NCI-H128 (cell line): Measurements from ENCODE around the gene NHERF2.

Experiments
- DNase-seq: peaks from one replicate; lab custom pipeline; 2025; ENCODE audit not compliant: unreplicated experiment; lab: John Stamatoyannopoulos, UW

NHERF2 gene

DNA sequence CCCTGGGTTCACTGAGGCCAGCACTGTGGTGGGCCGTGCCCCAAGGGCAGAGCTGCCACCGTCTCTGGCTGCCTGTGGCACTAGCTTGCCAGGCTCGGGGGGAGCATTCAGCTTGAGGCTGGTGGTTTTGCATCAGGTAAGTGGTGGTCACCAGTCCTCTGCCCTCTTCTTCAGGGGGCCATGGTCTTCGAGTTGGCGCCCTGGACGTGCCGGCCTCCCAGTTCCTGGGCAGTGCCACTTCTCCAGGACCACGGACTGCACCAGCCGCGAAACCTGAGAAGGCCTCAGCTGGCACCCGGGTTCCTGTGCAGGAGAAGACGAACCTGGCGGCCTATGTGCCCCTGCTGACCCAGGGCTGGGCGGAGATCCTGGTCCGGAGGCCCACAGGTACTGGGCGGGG lies 53.3 kb downstream of the NHERF2 start:
- no peak for DNase-seq

GRCh38 chr16:2081201-2082084 lies 54.7 kb downstream of the NHERF2 start:
- no peak for DNase-seq

- DNase-seq = no peak
Measured at GRCh38 chr16:2082171-2082982, 55.7 kb downstream of the NHERF2 start.

- no peak for DNase-seq
Measured at GRCh38 chr16:2082983-2083364, 56.3 kb downstream of the NHERF2 start.

DNA sequence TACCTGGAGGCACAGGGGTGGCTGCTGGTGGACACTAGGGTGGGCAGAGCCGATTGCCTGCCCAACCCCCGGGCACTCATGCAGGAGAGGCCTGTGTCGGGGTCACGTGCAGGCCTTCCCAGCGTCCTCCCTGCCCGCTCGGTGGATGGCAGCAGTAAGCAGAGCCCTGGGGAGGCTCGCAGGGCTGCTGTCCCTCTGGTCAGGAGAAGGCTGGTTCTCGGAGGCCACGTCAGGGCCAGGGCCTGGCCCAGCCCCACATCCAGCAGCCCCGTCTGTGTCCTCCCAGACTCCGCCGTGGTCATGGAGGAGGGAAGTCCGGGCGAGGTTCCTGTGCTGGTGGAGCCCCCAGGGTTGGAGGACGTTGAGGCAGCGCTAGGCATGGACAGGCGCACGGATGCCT lies 56.7 kb downstream of the NHERF2 start:
- no peak for DNase-seq

DNA sequence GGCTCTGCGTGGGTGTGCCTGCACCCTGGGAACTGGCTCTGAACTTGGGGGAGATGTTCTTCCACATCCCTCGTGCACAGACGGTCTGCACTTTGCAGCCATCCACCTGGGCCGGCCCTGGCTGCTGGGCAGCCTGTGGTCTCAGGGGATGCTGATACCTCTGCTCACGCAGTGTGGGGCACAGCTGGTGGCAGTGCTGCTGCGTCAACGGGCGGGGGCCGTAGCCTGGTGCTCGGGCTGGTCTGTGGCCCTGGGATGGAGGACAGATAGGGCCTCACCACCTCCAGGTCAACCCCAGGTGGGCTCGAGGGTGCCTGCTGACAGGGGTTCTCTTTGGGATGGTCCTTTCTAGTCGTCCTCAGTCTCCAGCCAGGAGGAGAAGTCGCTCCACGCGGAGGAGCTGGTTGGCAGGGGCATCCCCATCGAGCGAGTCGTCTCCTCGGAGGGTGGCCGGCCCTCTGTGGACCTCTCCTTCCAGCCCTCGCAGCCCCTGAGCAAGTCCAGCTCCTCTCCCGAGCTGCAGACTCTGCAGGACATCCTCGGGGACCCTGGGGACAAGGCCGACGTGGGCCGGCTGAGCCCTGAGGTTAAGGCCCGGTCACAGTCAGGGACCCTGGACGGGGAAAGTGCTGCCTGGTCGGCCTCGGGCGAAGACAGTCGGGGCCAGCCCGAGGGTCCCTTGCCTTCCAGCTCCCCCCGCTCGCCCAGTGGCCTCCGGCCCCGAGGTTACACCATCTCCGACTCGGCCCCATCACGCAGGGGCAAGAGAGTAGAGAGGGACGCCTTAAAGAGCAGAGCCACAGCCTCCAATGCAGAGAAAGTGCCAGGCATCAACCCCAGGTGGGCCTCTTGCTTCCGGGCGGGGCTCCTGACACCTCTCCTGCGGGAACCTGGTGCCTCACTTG lies 57.4 kb downstream of the NHERF2 start:
- no peak for DNase-seq

DNA sequence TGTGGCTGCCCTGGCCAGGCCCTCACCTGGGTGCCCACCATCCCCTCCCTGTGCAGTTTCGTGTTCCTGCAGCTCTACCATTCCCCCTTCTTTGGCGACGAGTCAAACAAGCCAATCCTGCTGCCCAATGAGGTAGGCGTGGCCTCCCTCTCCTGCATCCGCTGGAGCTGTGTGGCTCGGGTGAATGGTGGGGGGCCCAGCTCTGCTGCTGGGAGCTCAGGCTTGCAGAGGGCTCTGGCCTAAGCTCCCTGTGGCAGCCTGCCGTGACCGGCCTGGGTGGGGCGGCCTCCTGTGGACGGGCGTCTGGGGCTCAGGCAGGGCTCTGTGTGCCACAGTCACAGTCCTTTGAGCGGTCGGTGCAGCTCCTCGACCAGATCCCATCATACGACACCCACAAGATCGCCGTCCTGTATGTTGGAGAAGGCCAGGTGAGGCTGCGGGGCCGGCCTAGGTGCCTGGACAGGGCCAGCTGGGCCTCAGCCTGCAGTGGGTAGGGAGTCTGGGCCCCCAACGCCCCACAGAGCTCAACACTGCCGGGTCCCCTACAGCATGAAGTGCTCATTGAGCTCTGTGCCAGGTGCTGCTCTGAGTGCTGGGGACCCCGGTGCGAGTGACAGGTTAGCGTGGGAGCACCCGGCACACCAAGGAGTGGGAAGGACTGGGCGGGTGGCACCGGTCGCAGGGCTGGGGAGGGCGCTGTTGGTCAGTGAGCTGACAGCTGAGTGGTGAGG lies 58.4 kb downstream of the NHERF2 start:
- no peak for DNase-seq

DNA sequence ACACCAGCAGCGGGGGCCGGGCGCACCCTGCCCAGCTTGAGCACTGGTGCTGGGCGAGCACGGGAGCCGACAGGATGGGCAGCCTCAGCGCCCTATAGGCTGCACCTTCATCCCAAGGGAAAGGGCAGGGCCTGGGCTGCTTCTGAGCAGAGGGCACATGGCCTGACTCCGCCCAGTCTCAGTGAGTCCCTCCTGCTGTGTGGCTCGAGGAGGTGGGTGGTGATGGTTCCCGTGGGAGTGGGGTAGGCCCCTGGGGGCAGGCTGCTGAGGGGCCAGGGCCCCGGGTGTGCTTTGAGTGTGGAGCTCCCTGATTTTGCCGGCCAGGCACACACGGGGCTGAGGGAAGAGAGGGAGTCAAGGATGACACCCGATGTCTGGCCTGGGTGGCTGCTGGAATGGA lies 59.0 kb downstream of the NHERF2 start:
- no peak for DNase-seq

GRCh38 chr16:2086106-2086742 lies 59.5 kb downstream of the NHERF2 start:
- no peak for DNase-seq

- no peak for DNase-seq
Measured at GRCh38 chr16:2086812-2087747, 60.4 kb downstream of the NHERF2 start.

DNA sequence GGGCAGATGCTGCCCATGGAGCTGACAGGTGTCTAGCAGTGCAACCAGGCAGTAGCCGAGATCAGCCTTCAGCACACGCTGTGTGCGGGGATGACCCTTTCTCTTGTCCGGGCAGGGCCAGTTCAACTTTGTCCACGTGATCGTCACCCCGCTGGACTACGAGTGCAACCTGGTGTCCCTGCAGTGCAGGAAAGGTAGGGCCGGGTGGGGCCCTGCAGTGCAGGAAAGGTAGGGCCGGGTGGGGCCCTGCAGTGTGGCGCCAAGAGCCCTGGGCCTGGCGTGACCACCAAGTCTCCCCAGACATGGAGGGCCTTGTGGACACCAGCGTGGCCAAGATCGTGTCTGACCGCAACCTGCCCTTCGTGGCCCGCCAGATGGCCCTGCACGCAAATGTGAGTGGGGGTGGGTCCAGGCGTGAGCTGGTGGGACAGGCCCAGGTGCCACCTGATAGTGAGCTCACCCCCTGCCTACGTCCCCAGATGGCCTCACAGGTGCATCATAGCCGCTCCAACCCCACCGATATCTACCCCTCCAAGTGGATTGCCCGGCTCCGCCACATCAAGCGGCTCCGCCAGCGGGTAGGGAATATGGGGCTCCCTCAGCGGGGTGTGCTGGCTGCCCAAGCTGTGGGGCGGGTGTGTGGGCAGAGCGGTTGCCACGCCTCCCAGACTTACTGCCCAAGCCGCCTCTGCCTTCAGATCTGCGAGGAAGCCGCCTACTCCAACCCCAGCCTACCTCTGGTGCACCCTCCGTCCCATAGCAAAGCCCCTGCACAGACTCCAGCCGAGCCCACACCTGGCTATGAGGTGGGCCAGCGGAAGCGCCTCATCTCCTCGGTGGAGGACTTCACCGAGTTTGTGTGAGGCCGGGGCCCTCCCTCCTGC lies 61.3 kb downstream of the NHERF2 start:
- DNase-seq = no peak
